Kidney tubule cell (primary cell): Measurements from ENCODE around the gene PLXNB2.
A peak's percentile ranks its signal among the peaks of the same experiment; 100 is the strongest.
"Not testable (repeated sequence)": the region's sequence is repeated elsewhere in the genome, so short reads cannot be mapped to it uniquely, and the experiment has no call there.

Experiments used
- DNase-seq: peaks from one replicate; pipeline ENCODE4 v3.0.0-alpha.2; 2018; ENCODE audit warnings: low spot score

PLXNB2 gene

DNA sequence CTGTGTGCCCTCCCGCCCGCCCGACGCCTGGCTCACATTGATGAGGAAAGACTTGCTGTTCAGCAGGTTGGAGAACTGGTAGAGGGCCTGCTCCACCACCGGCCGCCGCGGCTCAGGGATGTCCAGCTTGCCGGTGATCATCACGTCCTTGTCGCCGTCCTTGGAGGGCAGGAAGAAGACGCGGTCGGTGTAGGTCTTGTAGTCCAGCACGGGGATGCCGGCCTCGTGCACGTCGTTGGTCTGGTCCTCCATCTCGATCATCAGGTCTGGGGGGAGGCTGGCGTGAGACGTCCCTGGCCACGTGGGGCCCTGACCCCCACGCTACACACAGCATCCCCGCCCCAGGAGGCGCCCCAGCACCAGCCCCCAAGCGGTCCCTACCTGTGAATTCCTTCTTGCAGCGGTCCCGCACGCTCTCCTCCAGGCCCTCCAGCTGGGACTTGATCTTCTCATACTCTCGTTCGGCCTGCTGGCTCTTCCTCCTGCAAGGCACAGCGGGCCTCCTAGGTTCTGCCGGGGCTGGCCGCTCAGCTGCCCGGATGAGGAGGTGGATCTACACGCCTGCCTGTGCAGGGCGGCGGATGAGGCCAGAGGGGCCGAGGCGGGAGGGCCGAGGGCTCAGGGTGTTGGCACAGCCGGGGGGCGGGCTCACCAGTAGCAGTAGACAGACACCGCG lies 26.6 kb downstream of the PLXNB2 start:
- no peak for DNase-seq

DNA sequence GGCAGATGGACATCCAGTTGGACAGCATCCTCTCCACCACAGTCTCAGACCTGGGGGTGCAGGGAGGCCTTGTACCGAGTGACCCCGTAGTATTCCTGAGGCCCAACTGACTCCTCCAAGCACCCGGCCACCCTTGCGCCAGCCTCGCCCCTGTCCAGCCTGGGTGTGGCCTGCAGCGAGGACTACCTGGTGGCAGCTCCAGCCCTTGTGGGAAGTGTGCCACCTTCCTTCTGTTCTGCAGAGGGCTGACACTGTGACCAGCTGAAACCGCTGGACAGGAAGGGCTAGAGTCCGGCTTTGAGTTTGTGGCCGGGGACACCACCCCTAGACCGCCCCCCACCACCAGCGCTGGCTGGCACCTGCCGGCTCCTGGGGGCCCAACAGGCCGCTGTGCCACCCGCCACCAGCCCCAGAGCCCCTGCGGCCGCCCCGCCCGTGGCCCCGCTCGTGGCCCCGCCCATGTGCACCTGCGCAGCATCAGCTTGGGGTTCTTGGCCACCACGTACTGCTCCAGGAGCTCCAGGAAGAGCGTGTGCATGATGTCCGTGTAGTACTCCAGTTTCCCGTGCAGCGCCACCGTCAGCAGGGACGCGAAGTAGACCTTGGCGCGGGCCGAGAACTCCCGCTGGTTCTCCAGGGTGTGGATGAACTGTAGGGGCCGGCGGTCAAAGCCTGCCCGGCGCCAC lies 27.3 kb downstream of the PLXNB2 start:
- DNase-seq = no peak

DNA sequence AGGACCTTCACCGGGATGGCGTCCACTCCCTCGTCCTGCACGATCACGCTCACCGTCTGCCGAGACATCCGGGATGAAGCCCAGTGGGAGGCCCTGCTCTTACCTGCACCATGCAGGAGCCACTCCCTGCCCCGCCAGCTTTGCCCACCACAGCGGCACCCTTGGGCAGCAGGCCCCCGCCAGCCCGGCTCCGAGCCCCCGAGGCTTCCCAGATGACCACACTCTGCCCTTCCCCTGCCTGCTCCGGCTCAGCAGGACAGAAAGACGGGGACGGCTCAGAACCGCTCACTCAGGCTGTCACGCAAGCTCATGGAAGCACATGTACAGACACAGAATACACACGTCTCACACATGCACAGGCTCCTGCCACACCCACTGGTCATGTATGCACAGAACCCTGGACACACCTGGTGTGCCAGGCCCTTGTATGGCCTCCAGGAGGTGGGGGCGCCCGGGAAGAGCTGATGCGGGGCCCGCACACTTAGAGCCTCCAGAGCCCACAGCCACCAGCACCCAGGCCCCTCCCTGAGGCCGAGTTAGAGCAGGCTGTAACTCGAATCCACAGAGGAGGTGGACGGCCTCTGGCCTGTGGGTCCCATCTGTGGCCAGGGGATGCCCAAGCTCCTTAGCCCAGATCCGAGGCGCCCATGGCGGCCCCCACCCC lies 28.4 kb downstream of the PLXNB2 start:
- DNase-seq = no peak

DNA sequence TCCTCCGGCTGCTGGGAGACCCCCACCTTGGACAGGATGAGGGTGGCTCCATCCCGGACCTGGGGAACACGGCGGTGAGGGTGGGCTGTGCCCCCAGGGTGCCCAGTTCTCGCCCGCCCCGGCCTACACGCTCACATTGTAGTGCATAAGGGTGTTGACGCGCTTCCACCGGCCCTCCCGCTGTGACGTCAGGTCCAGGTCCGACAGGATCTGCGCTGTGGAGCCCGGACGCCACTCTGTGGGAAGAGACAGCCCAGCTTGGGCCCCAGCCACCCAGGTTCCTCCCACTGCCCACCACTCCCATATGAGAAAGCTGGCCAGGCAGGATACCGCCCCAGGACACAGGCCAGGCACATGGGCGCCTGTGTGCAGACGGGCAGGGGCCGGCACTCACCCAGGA lies 29.0 kb downstream of the PLXNB2 start:
- DNase-seq = no peak

DNA sequence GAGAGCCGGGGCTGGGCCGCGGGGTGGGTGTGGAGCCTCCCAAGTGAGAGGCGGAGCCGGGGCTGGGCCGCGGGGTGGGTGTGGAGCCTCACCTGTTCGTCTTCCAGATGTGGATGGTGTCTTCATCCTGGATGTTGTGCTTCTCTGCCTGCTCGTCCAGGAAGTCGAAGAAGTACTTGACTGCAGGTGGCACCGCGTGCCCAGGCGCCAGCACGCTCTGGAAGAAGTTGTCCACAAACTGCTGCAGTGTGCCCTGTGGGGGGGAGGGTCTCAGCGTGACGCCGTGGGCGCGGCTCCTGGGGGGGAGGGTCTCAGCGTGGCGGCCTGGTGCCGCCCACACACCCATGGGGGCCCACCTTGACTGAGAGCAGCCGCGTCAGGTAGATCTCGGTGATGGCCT lies 29.7 kb downstream of the PLXNB2 start:
- DNase-seq = no peak

DNA sequence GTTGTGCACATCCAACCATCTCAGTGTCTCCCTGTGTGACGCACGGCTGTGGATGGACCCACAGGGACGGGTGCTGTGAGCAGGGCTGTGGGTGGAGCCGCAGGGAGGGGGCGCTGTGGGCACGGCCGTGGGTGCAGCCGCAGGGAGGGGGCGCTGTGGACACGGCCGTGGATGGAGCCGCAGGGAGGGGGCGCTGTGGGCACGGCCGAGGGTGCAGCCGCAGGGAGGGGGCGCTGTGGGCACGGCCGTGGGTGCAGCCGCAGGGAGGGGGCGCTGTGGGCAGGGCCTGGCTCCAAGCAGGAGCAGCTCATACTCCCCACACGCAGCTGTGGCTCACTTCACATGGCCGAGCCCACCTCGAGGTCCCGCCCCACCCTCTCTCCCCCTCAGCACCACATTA lies 31.3 kb downstream of the PLXNB2 start:
- peak; percentile 77 for DNase-seq

DNA sequence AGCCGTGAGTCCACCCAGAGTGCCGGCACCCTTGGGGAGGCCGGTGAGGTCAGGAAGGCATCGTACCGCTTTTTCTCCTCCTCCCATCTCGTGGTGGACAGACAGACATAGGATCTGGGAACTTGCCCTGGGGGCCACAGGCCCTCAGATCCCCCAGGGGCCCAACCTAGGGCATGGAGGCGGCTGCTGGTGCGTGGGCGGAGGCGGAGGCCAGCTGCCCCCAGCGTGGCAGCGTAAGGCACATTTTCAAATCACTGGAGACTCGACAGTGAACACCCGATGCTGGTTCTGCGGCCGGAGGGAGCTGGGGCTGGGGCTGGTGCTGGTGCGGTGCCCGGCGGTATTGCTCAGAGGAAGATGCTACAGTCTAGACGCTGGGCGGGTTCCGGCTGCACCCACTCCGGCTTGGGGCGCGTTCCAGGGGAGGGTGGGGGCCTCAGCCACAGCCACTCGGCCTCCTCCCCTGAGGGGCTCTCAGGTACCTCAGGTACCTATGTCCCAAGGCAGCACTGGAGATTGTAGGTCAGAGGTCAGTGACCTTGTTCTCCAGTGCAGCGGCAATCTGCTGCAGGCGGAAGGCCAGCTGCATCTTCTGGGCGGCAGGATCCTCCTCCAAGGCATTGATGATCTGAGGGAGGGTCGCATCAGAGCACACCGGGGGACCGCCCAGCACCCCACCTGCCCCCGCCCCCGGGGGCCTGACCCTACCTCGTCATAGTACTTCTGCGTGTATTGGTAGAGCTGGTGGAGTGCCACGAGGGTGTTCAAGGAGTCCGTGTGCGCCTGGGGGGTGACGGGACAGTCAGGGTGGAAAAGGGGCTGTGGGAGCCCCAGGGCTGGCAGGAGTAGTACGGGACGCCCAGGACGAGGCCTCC lies 32.0 kb downstream of the PLXNB2 start:
- no peak for DNase-seq

DNA sequence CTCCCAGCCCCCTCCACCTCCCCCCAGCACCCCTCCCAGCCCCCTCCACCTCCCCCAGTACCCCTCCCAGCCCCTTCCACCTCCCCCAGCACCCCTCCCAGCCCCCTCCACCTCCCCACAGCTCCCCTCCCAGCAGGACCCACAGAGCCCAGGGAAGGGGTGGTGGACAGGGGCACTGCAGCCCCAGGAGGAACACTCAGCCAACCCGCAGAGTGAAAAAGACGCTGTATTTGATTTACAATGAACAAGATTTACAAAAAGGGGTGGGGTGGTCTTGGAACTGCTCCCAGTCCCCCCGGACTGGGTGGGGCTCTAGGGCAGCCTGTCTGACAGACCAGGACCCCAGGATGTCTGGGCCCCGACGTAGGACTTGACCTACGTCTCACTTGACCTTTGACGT lies 32.7 kb downstream of the PLXNB2 start:
- no peak for DNase-seq

DNA sequence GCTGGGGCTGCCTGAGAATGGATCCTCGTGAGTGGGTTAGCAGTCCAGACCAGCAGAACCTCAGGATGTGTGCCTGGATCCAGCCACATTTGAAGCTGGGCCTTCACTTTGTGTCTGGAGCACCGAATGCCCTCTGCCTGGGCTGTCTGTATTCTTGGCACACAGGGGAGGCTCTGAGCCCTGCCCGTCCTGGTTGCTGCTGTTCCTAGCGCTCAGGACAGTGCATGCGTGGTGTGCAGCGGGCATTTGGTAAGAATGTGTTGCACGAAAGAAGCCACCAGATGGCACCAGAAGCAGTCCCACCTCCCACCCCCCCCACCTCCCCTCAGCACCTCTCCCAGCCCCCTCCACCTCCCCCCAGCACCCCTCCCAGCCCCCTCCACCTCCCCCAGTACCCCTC lies 33.1 kb downstream of the PLXNB2 start:
- DNase-seq = peak; percentile 56

DNA sequence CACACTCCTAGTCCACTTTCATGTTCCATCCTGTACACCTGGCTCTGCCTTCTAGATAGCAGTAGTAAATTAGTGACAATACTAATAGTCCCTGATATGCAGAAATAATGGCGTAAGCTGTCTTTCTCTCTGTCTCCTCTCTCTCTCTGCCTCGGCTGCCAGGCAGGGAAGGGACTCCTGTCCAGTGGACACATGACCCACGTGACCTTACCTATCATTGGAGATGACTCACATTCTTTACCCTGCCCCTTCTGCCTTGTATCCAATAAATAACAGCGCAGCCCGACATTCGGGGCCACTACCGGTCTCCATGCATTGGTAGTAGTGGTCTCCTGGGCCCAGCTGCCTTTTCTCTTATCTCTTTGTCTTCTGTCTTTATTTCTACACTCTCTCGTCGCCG lies 33.7 kb downstream of the PLXNB2 start:
- DNase-seq = not testable (repeated sequence)

DNA sequence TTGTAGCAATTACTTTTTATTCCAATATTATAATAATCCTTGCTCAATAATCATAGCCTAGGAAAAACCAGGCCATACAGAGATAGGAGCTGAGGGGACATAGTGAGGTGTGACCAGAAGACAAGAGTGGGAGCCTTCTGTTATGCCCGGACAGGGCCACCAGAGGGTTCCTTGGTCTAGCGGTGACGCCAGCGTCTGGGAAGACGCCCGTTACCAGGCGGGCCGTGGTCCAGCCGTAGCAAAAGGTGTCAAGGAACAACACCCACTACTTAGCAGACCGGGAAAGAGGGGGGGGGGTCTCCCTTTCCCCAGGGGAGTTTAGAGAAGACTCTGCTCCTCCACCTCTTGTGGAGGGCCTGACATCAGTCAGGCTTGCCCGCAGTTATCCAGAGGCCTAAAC lies 34.1 kb downstream of the PLXNB2 start:
- DNase-seq = not testable (repeated sequence)

DNA sequence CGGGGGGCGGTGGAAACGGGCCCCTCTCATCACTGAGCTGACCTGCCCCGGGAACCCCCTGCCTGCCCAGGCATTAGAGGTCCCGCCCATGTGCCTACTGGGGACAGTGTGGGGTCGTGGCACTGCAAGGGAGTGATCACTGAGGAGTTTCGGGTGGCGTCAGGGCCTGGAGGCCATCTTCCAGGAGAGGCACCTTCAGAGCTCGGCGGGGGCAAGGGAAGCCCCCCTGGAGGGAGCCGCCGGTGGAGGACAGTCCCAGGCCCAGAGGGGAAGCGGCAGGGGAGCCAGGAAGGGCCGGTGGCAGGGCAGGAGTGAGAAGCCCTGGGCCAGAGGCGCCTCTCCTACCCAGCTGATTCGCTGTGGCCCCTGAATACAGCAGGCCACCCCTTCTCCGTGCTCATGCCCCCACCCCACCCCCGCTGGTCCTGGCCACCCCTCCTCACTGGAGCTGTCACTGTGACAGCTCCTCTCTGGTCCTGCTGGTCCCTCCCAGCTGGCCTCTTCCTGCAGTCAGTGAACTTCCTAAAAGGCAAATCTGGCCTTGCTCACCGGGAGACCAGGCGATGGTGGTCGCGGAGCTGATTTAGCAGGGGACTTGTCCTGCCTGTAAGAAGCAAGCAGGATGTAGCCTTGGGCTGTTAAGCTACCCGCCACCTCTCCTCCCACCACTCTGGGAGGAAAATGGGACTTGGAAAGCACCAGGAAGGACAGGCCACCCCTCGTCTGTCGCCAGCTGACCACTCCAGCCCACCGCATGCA lies 35.2 kb downstream of the PLXNB2 start:
- no peak for DNase-seq

DNA sequence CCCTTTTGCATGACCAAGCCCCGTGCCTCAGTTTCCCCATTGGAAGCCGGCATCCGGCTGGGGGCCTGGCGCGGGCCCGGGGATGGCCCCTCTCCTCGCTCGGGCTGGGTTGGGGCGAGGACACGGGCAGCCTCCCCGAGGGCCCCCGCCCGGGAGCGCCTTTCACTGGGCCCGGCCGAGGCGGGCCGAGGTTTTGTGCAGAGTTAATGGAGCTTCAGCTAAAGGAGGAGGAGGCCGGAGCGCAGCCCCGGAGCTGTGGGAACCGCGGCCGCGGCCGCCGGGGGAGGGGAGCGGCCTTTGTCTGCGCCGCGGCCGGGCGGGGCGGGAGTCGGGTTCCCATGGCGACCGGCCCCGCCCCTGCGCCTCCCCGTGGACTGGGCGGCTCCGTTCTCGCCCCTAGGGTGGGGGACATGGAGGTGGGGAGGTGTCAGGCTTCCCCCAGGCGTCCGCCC lies 35.9 kb downstream of the PLXNB2 start:
- DNase-seq = peak; percentile 66

DNA sequence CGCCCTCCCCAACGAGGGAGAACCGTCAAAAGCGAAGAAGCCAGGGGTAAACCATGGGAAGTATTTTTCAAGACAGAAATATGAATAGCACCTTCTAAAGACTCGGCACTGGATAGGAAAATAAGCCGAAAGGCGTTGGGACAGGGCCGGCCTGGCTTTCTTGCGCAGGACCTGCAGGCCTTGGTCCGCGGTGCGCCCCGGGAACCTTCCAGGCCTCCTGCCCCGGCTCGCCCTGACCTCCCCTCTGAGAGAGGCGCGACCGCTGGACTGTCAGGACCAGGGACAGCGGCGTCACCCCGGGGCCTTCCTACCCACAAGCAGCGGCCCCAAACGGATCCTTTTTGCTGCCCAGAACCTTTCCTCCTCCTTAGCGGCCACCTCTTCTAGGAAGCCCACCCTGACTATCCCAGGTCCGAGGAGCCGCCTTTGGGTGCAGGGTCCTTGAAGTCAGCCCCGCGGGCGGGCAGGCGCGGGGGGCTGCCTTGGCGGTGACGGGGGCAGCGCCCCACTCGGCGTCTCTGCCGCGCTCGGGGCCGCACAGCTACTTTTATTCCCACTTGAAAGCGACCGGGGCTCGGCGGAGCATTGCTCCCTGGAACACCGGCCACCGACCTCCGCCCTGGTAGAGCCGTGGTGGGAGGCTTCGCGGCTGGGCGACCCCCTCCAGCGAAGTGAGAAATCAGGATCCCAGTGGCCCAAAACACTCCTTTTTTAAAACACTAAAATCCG lies 36.6 kb downstream of the PLXNB2 start:
- peak; percentile 72 for DNase-seq

DNA sequence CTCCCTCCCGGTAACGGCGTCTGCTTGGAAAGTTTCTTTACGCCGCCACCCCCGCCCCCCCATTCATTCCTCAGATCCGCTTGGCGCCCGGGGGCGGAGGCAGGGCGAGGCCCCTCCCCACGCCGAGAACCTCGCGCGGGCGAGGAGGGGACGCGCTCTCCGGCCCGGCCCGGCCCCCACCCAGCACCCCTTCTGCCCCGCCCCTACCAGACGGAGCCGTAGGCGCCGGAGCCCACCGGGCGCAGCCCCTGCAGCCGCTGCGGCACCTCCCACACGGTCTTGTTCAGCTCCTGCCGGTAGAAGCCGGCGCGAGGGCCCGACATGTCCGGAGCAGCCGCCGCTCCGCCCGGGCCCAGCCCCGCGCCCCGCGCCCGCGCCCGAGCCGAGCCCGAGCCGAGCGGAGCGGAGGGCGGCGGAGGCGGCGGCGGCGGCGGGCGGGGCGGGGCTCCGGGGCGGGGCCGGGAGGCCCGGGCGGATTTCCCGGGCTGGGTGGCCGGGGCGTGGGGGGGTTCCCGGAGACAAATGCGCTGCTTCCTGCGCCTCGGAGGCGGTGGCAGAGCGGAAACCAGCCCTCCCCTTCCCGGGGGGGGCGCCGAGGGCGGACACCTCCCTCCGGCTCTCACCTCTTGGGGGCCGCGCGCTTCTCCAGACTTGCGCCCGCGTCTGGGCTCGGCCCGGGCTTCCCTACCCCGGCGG lies 37.3 kb downstream of the PLXNB2 start, which contains the start of gene MAPK11:
MAPK11 (minus strand) TSS at position 411 of the 696 bp plus-strand sequence; CDS start at position 323, 88 bp downstream.
- DNase-seq = peak; percentile 63

DNA sequence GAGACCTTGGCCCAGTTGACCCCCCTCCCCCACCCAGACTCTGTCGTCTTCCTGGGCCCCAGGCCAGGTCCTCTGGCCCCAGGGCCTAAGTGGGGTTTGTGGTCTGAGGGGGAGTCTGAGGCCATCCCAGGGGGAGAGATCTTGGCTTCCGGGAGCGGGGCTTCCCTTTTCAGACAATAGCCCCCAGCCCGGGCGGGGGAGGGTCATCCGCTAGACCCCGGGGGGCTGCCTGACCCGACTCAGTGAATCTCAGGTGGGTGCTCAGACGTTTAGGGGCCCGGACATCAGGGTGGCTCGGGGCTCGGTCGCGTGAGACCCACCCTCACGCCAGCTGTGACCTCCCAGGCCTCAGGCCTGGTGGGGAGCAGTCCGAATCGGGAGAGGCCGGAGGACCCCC lies 37.9 kb downstream of the PLXNB2 start:
- DNase-seq = no peak

DNA sequence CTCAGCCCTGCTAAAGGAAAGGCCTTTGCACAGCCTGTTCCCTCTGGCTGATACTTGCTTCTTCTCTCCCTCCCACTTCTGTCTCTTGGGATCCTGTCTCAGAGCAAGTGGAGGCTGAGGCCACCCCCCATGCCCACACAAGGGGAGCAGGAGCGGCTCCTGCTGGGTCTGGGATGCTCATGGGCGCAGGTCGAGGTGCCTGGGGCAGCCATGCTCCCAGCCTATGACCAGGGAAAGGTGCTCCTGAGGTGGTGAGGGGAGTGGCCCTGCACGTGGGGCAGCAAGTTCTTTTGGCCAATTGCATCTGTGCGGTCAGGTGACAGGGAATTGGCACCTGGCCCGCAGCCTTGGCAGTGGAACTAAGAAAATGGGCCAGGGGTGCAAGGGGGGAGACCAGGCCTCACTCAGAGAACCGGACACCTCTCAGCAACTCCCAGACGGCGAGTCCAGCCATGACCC lies 38.8 kb downstream of the PLXNB2 start:
- no peak for DNase-seq

DNA sequence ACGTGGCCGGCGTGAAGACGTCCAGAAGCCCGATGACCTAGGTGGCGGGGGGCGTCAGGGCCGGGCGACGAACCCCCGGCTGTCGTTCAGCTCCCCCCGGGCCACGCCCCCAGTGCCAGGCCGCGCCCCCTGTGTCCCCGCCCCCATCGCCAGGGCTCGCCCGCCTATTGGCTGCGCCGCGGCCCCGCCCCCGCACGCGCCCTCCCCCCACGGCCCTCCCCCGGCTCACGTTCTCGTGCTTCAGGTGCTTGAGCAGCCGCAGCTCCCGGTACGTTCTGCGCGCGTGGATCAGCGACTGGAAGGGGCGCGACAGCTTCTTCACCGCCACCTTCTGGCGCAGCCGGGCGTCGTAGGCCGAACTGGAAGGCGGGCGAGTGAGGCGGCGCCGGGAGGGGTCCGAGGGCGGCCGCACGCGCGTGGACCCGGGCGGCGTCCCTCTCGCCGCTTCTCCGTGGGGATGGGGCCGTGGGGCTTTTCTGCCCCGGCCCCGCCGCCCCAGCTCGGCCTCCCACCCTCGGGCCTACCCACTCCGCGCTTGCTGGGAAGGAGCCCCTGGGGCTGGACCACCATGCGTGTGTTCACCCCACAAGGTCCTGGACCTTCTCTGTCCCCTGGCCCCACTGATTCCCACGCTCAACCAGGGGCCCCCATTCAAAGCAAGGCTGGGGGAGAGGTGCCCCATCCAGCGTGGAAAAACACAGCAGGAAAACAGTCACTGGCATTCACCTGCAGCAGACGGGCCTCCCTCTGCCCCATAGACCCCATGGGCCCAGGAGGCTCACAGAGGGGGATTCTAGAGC lies 39.7 kb downstream of the PLXNB2 start:
- peak; percentile 58 for DNase-seq

DNA sequence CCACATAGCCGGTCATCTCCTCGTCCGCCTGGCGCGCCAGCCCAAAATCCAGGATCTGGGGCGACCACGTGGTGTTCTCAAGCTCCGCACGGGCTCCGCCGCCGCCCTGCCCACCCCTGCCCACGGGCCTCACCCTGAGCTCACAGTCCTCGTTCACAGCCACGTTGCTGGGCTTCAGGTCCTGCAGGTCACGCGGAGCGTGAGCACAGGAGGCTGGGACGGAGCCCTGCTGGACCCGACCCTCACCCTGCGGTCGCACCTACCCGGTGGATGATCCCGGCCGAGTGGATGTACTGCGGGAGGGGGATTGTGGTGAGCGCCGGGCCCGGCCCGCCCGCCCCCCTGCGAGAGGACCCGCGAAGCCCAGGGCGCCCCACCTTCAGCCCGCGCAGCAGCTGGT lies 40.5 kb downstream of the PLXNB2 start:
- no peak for DNase-seq
